Measurements from ENCODE around the gene SLITRK3.
"Not testable (repeated sequence)": the region's sequence is repeated elsewhere in the genome, so short reads cannot be mapped to it uniquely, and the experiment has no call there.

SLITRK3 gene

GRCh38 chr3:165193366-165194254, 2.6 kb downstream of the SLITRK3 start:
- DNase-seq (ENCODE audit: low read depth, low spot score), result no peak

- no peak for DNase-seq (ENCODE audit: low read depth, low spot score)
Observed at GRCh38 chr3:165192610-165193192, 3.5 kb downstream of the SLITRK3 start.

- DNase-seq (ENCODE audit: low read depth, low spot score), result no peak
Observed at GRCh38 chr3:165191491-165191890, 4.7 kb downstream of the SLITRK3 start.

GRCh38 chr3:165188452-165188851, 7.7 kb downstream of the SLITRK3 start:
- DNase-seq (ENCODE audit: low read depth, low spot score), result no peak

- no peak for DNase-seq (ENCODE audit: low read depth, low spot score)
Observed at GRCh38 chr3:165185707-165186327, 10.4 kb downstream of the SLITRK3 start.

- DNase-seq (ENCODE audit: low read depth, low spot score), result no peak
Observed at GRCh38 chr3:165181556-165181955, 14.6 kb downstream of the SLITRK3 start.

GRCh38 chr3:165170236-165170635, 25.9 kb downstream of the SLITRK3 start:
- no peak for DNase-seq (ENCODE audit: low read depth, low spot score)

- no peak for DNase-seq (ENCODE audit: low read depth, low spot score)
Observed at GRCh38 chr3:165169368-165169767, 26.8 kb downstream of the SLITRK3 start.

- no peak for DNase-seq (ENCODE audit: low read depth, low spot score)
Observed at GRCh38 chr3:165162883-165163282, 33.3 kb downstream of the SLITRK3 start.

- no peak for DNase-seq (ENCODE audit: low read depth, low spot score)
Observed at GRCh38 chr3:165159760-165160421, 36.3 kb downstream of the SLITRK3 start.

- no peak for DNase-seq (ENCODE audit: low read depth, low spot score)
Observed at GRCh38 chr3:165158011-165158410, 38.2 kb downstream of the SLITRK3 start.

GRCh38 chr3:165156757-165157420, 39.3 kb downstream of the SLITRK3 start:
- DNase-seq (ENCODE audit: low read depth, low spot score), result no peak

GRCh38 chr3:165148876-165149441, 47.2 kb downstream of the SLITRK3 start:
- no peak for DNase-seq (ENCODE audit: low read depth, low spot score)

- DNase-seq (ENCODE audit: low read depth, low spot score), result no peak
Observed at GRCh38 chr3:165144271-165144670, 51.9 kb downstream of the SLITRK3 start.

GRCh38 chr3:165139918-165140317, 56.3 kb downstream of the SLITRK3 start:
- not testable (repeated sequence) for DNase-seq (ENCODE audit: low read depth, low spot score)
